ENCODE measurements around the gene CDK17. TPM values are rescaled to one million over a fixed set of nuclear protein-coding genes. Genes with fewer than 3 reads are reported as not detected.
A peak's percentile ranks its signal among the peaks of the same experiment; 100 is the strongest.

The CDK17 gene
- total and polyA plus RNA-seq, 8 donors, result 32.1 to 67.9 (median 53.2) TPM

- Histone ChIP-seq H3K9me3 (no peaks in the 10 kb centered on the region), H3K4me1 (no peaks in the 10 kb centered on the region), H3K36me3 (peaks cover 0 to 30% of the 10 kb centered on the region in 2 donors), H3K27me3 (no peaks in the 10 kb centered on the region), H3K4me3 (no peak overlapping the region), H3K27ac (no peak overlapping the region)
- DNase-seq (no peak), ATAC-seq (no peak)
- intact Hi-C loops (cut with DNase I), result no loop called here
- TF ChIP-seq CTCF (IDR thresholded peaks at IDR 0.05), result no peak
Observed at GRCh38 chr12:96301732-96302131, 98.5 kb downstream of the CDK17 start.

GRCh38 chr12:96300064-96300463 lies 100.2 kb downstream of the CDK17 start:
- H3K27ac ChIP-seq, result no peak overlapping the region
- no peaks in the 10 kb centered on the region for H3K9me3 ChIP-seq
- no peak for TF ChIP-seq CTCF (IDR thresholded peaks at IDR 0.05)
- DNase-seq (no peak), ATAC-seq (peak; percentile 69)
- H3K27me3 ChIP-seq, result no peaks in the 10 kb centered on the region
- intact Hi-C loops (cut with DNase I), result no loop called here
- H3K4me3 ChIP-seq, result no peak overlapping the region
- H3K4me1 ChIP-seq, result peaks cover 0 to 1% of the 10 kb centered on the region in 2 donors
- peaks cover 0 to 31% of the 10 kb centered on the region in 2 donors for H3K36me3 ChIP-seq

GRCh38 chr12:96297504-96297903 lies 102.7 kb downstream of the CDK17 start:
- intact Hi-C loops (cut with DNase I), result no loop called here
- H3K27me3 ChIP-seq, result no peaks in the 10 kb centered on the region
- no peak overlapping the region for H3K27ac ChIP-seq
- no peak for TF ChIP-seq CTCF (IDR thresholded peaks at IDR 0.05)
- DNase-seq, result no peak
- H3K9me3 ChIP-seq, result no peaks in the 10 kb centered on the region
- no peak for ATAC-seq
- H3K4me3 ChIP-seq, result no peak overlapping the region
- peaks cover 0 to 3% of the 10 kb centered on the region in 2 donors for H3K4me1 ChIP-seq
- H3K36me3 ChIP-seq, result peaks cover 0 to 46% of the 10 kb centered on the region in 2 donors

GRCh38 chr12:96295532-96296160 lies 104.6 kb downstream of the CDK17 start:
- Histone ChIP-seq H3K4me1 (peaks cover 0 to 3% of the 10 kb centered on the region in 2 donors), H3K27me3 (no peaks in the 10 kb centered on the region), H3K27ac (no peak overlapping the region), H3K9me3 (no peaks in the 10 kb centered on the region), H3K4me3 (no peak overlapping the region), H3K36me3 (peaks cover 0 to 52% of the 10 kb centered on the region in 2 donors)
- no peak for DNase-seq
- intact Hi-C loops (cut with DNase I), result no loop called here
- no peak for TF ChIP-seq CTCF (IDR thresholded peaks at IDR 0.05)
- ATAC-seq, result no peak

GRCh38 chr12:96294831-96295230 lies 105.4 kb downstream of the CDK17 start:
- TF ChIP-seq CTCF (IDR thresholded peaks at IDR 0.05), result no peak
- Histone ChIP-seq H3K4me3 (no peak overlapping the region), H3K4me1 (peaks cover 0 to 3% of the 10 kb centered on the region in 2 donors), H3K9me3 (no peaks in the 10 kb centered on the region), H3K36me3 (peaks cover 0 to 51% of the 10 kb centered on the region in 2 donors), H3K27me3 (no peaks in the 10 kb centered on the region), H3K27ac (no peak overlapping the region)
- ATAC-seq (no peak), DNase-seq (no peak)
- intact Hi-C loops (cut with DNase I), result no loop called here
